ENCODE measurements around the gene GMPPA. TPM values are rescaled to one million over a fixed set of nuclear protein-coding genes. Genes with fewer than 3 reads are reported as not detected.

Gene GMPPA
- total and polyA plus RNA-seq, 9 of the 15 experiments (the other 6 are each of a cell fraction or from before 2014, with no cell fraction given): 7.0 to 101 (median 66.7) TPM

GRCh38 chr2:219493086-219493485 lies 5.6 kb upstream of the GMPPA start (continued):
- TF ChIP-seq PTBP1 (IDR thresholded peaks at IDR 0.05; ENCODE audit: low read depth, low read length) (no peak), CREB1 (IDR thresholded peaks at IDR 0.05) (no peak), CREB1 (CRISPR knock-in tag; IDR thresholded peaks at IDR 0.05) (no peak)

- Histone ChIP-seq H4K20me1 (replicated peaks; ENCODE audit: control insufficient read depth, insufficient read depth, low read length) (no peaks in the 10 kb centered on the region), H3K4me2 (ENCODE audit: insufficient read depth, low read length) (peak overlapping the region; percentile 38; the same call in 1 of the 2 replicates), H3K79me2 (ENCODE audit: control insufficient read depth, insufficient read depth, low read length) (peaks cover 24% of the 10 kb centered on the region), H3K36me3 (ENCODE audit: control insufficient read depth, insufficient read depth, low read length) (no peaks in the 10 kb centered on the region), H3K27me3 (ENCODE audit: control insufficient read depth in 2 of 2, insufficient read depth in 2 of 2, low read length in 2 of 2) (no peaks in the 10 kb centered on the region), H3K9ac (ENCODE audit: insufficient read depth in 1 of 2, low read depth in 2 of 2, low read length in 2 of 2) (peak overlapping the region in 1 of 2 experiments; percentile 19; a peak in 1 of 4 replicates), H3K4me1 (replicated peaks in 1 of 2; ENCODE audit: control insufficient read depth in 2 of 2, insufficient read depth in 2 of 2, low read length in 2 of 2) (peaks cover 22 to 67% of the 10 kb centered on the region in 2 experiments), H3K4me3 (no peak overlapping the region), H2AFZ (ENCODE audit: low read depth, low read length) (peak overlapping the region; percentile 44), H3K27ac (ENCODE audit: extremely low read depth, low read depth, low read length) (no peak overlapping the region; the same call in 2 of the 3 replicates), H3K9me1 (ENCODE audit: control insufficient read depth, insufficient read depth, low read length) (no peaks in the 10 kb centered on the region), H3K9me3 (replicated peaks; ENCODE audit: control insufficient read depth, insufficient read depth, low read depth, low read length) (no peaks in the 10 kb centered on the region)
- CTCF ChIA-PET (ENCODE audit: low intra/inter-chr PET ratio): interaction anchor here (0.8 to 2.2 kb wide), 3 partner anchors 14 to 35 kb away, joined by 3 to 9 read pairs (median 3); no protein-coding TSS in a partner anchor
- no TSS peak for BruUV-seq (replicated peaks)
- no peak for FAIRE-seq
- intact Hi-C loops (cut with micrococcal nuclease): loop anchor here (2.0 kb wide), 2 partner anchors 26 to 36 kb away; no protein-coding TSS in a partner anchor
- no peak for DNase-seq (ENCODE audit: extremely low read depth in 1 of 4, low spot score in 3 of 4)
- 8% methylated on average over 10 of the region's 10 CpGs for WGBS (ENCODE audit: insufficient coverage, low coverage, missing lambda C conversion rate)
- POLR2A ChIA-PET: interaction anchor here (0.6 to 1.5 kb wide), 5 partner anchors 9 to 78 kb away, joined by 3 to 7 read pairs (median 3); no protein-coding TSS in a partner anchor
- ATAC-seq: no peak
- TF ChIP-seq CAMTA2 (CRISPR knock-in tag; conservative IDR thresholded peaks at IDR 0.05): no peak
- TF ChIP-seq CC2D1A (IDR thresholded peaks at IDR 0.05): 0 out of 2 replicates have a peak, but pooled peaks have one; percentile 16
- in situ Hi-C loops (cut with MboI): loop anchor here (5.0 kb wide), 1 partner anchor 32 kb away; no protein-coding TSS in a partner anchor
Measured at GRCh38 chr2:219494952-219495530, 3.6 kb upstream of the GMPPA start.

Data from K562 (cell line).